HG02610 (cell line): ENCODE data around the gene HBEGF.
A peak's percentile ranks its signal among the peaks of the same experiment; 100 is the strongest.

Experiments used
- ATAC-seq: cut with Tn5 transposase; IDR thresholded peaks from one replicate; pipeline ENCODE4 v1.9.1; 2021; ENCODE audit warnings: mild to moderate bottlenecking, moderate library complexity; ENCODE audit not compliant: unreplicated experiment

HBEGF gene

GRCh38 chr5:140305471-140305870 lies 40.9 kb downstream of the HBEGF start:
- no peak for ATAC-seq

- ATAC-seq: no peak
Measured at GRCh38 chr5:140303966-140304365, 42.4 kb downstream of the HBEGF start.

DNA sequence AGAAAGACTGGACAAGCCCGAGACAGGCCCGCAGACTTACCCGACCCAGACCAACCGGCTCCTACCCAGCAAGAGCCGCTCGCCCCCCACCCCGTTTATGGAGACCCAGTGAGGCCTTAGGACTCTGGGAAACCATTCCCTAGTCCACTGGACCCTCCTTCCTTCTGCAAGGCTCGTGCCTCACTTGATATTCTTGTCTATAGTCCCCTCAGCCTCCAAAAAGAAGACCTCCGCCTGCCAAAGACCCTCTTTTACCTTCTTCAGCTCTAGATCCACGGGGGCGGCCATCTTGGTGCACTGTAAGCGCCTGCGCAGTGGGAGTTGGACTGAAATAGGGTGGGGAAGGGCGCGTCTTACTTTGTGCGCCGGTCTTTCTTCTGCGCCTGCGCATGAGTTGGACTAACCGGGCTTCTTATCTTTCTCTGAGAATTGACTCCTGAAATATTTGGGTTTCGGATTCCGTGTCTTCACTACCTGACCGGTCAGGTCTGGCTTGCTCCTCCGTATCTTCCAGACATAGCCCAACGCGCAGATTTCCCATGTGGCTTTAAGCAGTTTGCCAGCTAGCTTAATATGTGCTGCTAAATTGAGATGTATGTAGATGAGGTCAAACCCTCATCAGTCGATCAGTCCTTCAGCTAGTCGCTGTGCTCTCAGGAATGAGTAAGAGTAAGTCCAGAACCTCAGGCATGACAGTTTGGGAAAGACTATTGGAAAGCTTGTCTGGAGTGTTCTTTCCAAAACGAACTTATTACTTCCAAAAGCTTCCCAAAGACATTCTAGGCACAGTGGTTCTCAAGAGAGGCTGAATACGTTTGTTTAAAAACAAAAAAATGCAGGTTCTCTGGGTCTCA lies 43.4 kb downstream of the HBEGF start, which contains the start of gene PFDN1:
PFDN1 (minus strand) TSS at position 316 of the 854 bp plus-strand sequence; CDS start at position 288, 28 bp downstream.
- ATAC-seq: peak; percentile 95

DNA sequence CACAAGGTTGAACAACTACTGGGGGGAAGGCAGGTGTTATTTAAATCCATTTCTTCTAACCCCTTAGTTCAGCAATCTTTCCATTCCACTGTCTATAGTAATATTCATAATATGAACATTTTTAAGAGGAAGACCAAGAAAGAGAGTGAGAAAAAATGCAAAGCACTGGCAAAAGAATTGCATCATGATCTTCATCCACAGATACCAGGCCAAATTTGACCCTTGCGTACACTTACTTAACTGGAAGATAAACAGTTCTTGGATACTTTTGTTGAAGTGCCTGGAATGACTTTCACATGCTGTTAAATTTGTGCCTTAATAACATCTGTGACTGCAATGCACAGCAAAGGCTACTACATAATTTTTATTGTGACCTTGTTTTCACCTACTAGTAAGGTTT lies 45.3 kb downstream of the HBEGF start:
- no peak for ATAC-seq

- no peak for ATAC-seq
Measured at GRCh38 chr5:140299056-140299455, 47.3 kb downstream of the HBEGF start.

GRCh38 chr5:140298183-140298601 lies 48.2 kb downstream of the HBEGF start:
- ATAC-seq: no peak

DNA sequence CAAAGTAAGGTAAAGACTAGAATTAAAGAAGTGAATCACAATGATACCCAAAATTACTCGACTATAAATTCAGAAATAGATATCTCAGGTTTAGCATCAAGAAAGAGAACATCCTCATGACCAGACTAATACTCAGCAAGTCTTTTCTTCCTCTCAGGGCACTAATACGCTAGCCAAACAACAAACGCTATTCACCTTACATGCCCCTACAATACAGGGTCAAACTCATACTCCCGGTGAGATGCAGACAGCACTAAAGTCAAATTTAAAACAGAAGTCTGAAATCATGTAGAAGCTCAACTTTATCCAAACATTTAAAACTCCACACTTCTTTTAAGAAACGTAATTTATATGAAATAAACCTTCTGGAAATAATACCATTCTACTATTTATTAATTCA lies 49.1 kb downstream of the HBEGF start:
- no peak for ATAC-seq

- ATAC-seq: no peak
Measured at GRCh38 chr5:140296289-140296688, 50.1 kb downstream of the HBEGF start.

- no peak for ATAC-seq
Measured at GRCh38 chr5:140295414-140295813, 51.0 kb downstream of the HBEGF start.

GRCh38 chr5:140294753-140295152 lies 51.6 kb downstream of the HBEGF start:
- no peak for ATAC-seq

DNA sequence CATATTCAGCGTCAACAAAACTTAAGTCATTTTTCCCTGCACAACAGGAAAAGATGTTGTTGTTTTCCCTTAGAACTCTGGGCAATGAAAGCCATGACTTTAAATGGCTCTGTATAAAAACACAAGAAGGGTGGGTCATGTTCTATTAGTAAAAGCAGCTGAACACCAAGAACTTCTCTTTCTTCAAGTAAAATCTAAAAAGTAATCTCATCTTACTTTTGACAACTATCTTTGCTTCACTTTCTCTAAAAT lies 52.6 kb downstream of the HBEGF start:
- no peak for ATAC-seq

- no peak for ATAC-seq
Measured at GRCh38 chr5:140293091-140293848, 53.1 kb downstream of the HBEGF start.

GRCh38 chr5:140292212-140293036 lies 54.0 kb downstream of the HBEGF start:
- no peak for ATAC-seq

- ATAC-seq: no peak
Measured at GRCh38 chr5:140287801-140288521, 58.4 kb downstream of the HBEGF start.

DNA sequence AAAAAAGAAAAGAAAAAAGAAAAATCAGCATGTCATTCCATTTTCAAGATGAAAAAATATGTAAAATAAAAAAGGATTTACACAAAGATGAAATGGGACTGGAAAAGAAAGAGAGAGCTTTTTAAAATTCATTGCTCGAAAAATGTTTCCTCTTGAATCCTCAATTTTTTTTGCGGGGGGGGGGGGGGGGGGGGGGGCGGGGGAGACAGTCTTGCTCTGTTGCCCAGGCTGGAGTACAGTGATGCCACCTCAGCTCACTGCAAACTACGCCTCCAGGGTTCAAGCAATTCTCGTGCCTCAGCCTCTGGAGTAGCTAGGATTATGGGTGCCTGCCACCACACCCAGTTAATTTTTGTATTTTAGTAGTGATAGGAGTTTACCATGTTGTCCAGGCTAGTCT lies 60.0 kb downstream of the HBEGF start:
- no peak for ATAC-seq

DNA sequence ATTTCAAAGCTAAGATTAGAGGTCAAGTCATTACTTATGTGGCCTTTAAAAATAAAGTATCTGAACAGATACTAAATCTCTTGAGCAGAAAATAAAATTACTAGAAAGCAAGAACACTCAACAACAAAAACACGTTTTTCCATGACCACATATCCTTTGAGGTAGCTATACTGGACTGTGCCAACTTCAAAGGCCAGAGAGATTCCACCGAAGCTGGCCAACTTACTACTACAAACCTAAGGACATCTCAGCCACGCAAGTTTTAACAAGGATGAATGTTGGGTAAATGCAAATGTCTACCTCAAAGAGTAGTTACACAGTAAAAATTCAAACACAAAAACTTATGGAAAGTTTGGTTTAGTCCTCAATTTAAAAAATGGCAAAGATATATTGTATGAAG lies 62.4 kb downstream of the HBEGF start:
- ATAC-seq: no peak
